ENCODE data around the gene TEPSIN. TPM values are rescaled to one million over a fixed set of nuclear protein-coding genes. Genes with fewer than 3 reads are reported as not detected.

TEPSIN gene
- total and polyA plus RNA-seq, 2 donors (not counting 3 experiments of a cell fraction or from before 2014, with no cell fraction given): 41.6 to 45.3 TPM

- intact Hi-C loops (cut with micrococcal nuclease): loop anchor here (1.0 kb wide), 1 partner anchor 48 kb away; no protein-coding TSS in a partner anchor
- no peak for DNase-seq (ENCODE audit: low read depth, low spot score)
- no peaks in the 10 kb centered on the region for H3K79me2 ChIP-seq (ENCODE audit: control insufficient read depth, insufficient read depth, low read length)
- no TSS peak for BruUV-seq (replicated peaks)
- no peaks in the 10 kb centered on the region for H3K27me3 ChIP-seq (ENCODE audit: control insufficient read depth in 2 of 2, insufficient read depth in 2 of 2, low read length in 2 of 2)
- TF ChIP-seq CTCF (IDR thresholded peaks at IDR 0.05; ENCODE audit: extremely low read depth in 1 of 2, insufficient read depth in 1 of 2, low read depth in 1 of 2, low read length in 2 of 2) (peak in 1 of 2 donors; percentile 32), GATA2 (IDR thresholded peaks at IDR 0.05; ENCODE audit: insufficient read depth, insufficient read length, low read depth, low read length) (no peak)
- H3K9me1 ChIP-seq (replicated peaks; ENCODE audit: control insufficient read depth, extremely low read depth, insufficient read depth, low read length): no peaks in the 10 kb centered on the region
- H3K9ac ChIP-seq (replicated peaks; ENCODE audit: extremely low read depth, insufficient read depth, low read length): no peak overlapping the region
- no peak overlapping the region for H3K27ac ChIP-seq (ENCODE audit: insufficient read depth, low read depth, low read length)
- H3K9me3 ChIP-seq (replicated peaks; ENCODE audit: control insufficient read depth, insufficient read depth, low read length): no peaks in the 10 kb centered on the region
- ChIA-PET CTCF (interaction anchor here (1.0 to 5.5 kb wide), 4 partner anchors 9 to 48 kb away, joined by 3 to 40 read pairs (median 4); no protein-coding TSS in a partner anchor), POLR2A (no interaction called here)
- no peak overlapping the region for H2AFZ ChIP-seq (ENCODE audit: low read depth, low read length)
- no peak overlapping the region for H3K4me3 ChIP-seq (replicated peaks in 1 of 3; ENCODE audit: insufficient read depth in 1 of 3, low read depth in 1 of 3, low read length in 3 of 3)
- H3K36me3 ChIP-seq (ENCODE audit: control insufficient read depth in 2 of 2, extremely low read depth in 1 of 2, insufficient read depth in 2 of 2, low read length in 2 of 2): peaks cover 0 to 5% of the 10 kb centered on the region in 2 experiments
- FAIRE-seq: peak; percentile 21
- dilution Hi-C loops (cut with MboI; ENCODE audit: extremely low pct_ligation_motif_present, low sequenced_read_pairs): no loop called here
- H4K20me1 ChIP-seq (replicated peaks; ENCODE audit: control insufficient read depth, extremely low read depth, insufficient read depth, low read length): no peaks in the 10 kb centered on the region
- no peak overlapping the region for H3K4me2 ChIP-seq (ENCODE audit: insufficient read depth, low read length)
- no peaks in the 10 kb centered on the region for H3K4me1 ChIP-seq (ENCODE audit: control insufficient read depth, extremely low read depth, insufficient read depth, low read length)
Measured at GRCh38 chr17:81189670-81190530, 49.0 kb downstream of the TEPSIN start.

- H3K79me2 ChIP-seq (ENCODE audit: control insufficient read depth, insufficient read depth, low read length): no peaks in the 10 kb centered on the region
- DNase-seq (ENCODE audit: low read depth, low spot score) (no peak), FAIRE-seq (no peak)
- no peaks in the 10 kb centered on the region for H3K9me3 ChIP-seq (replicated peaks; ENCODE audit: control insufficient read depth, insufficient read depth, low read length)
- H4K20me1 ChIP-seq (replicated peaks; ENCODE audit: control insufficient read depth, extremely low read depth, insufficient read depth, low read length): no peaks in the 10 kb centered on the region
- H3K36me3 ChIP-seq (ENCODE audit: control insufficient read depth in 2 of 2, extremely low read depth in 1 of 2, insufficient read depth in 2 of 2, low read length in 2 of 2): peaks cover 0 to 4% of the 10 kb centered on the region in 2 experiments
- H3K9me1 ChIP-seq (replicated peaks; ENCODE audit: control insufficient read depth, extremely low read depth, insufficient read depth, low read length): no peaks in the 10 kb centered on the region
- H3K27me3 ChIP-seq (ENCODE audit: control insufficient read depth in 2 of 2, insufficient read depth in 2 of 2, low read length in 2 of 2): no peaks in the 10 kb centered on the region
- no peak for TF ChIP-seq CTCF (IDR thresholded peaks at IDR 0.05; ENCODE audit: extremely low read depth in 1 of 2, insufficient read depth in 1 of 2, low read depth in 1 of 2, low read length in 2 of 2)
- TF ChIP-seq EZH2 (IDR thresholded peaks at IDR 0.05; ENCODE audit: borderline replicate concordance, low read depth, low read length, severe bottlenecking): no peak
- TF ChIP-seq FOS (IDR thresholded peaks at IDR 0.05; ENCODE audit: borderline replicate concordance, insufficient read depth, low read length): no peak
- no peak for TF ChIP-seq GATA2 (IDR thresholded peaks at IDR 0.05; ENCODE audit: insufficient read depth, insufficient read length, low read depth, low read length)
- no peak for TF ChIP-seq MYC (IDR thresholded peaks at IDR 0.05; ENCODE audit: low read depth, low read length)
- no peak for TF ChIP-seq POLR2A (IDR thresholded peaks at IDR 0.05; ENCODE audit: low read depth, low read length)
- no peak for TF ChIP-seq JUN (IDR thresholded peaks at IDR 0.05; ENCODE audit: borderline replicate concordance, insufficient read depth, insufficient read length, low read depth)
- no peak for TF ChIP-seq POLR2AphosphoS5 (IDR thresholded peaks at IDR 0.05; ENCODE audit: insufficient read depth, low read depth, low read length)
- TF ChIP-seq MAX (IDR thresholded peaks at IDR 0.05; ENCODE audit: insufficient read depth, insufficient read length): no peak
- no peak overlapping the region for H2AFZ ChIP-seq (ENCODE audit: low read depth, low read length)
- ChIA-PET POLR2A (no interaction called here), CTCF (interaction anchor here (1.0 to 5.5 kb wide), 4 partner anchors 10 to 47 kb away, joined by 3 to 40 read pairs (median 4); no protein-coding TSS in a partner anchor)
- intact Hi-C loops (cut with micrococcal nuclease): loop anchor here (1.0 kb wide), 1 partner anchor 47 kb away; no protein-coding TSS in a partner anchor
- no peak overlapping the region for H3K9ac ChIP-seq (replicated peaks; ENCODE audit: extremely low read depth, insufficient read depth, low read length)
- no peaks in the 10 kb centered on the region for H3K4me1 ChIP-seq (ENCODE audit: control insufficient read depth, extremely low read depth, insufficient read depth, low read length)
- BruUV-seq (replicated peaks): no TSS peak
- H3K27ac ChIP-seq (ENCODE audit: insufficient read depth, low read depth, low read length): no peak overlapping the region
- no peak overlapping the region for H3K4me3 ChIP-seq (replicated peaks in 1 of 3; ENCODE audit: insufficient read depth in 1 of 3, low read depth in 1 of 3, low read length in 3 of 3)
- no peak overlapping the region for H3K4me2 ChIP-seq (ENCODE audit: insufficient read depth, low read length)
- dilution Hi-C loops (cut with MboI; ENCODE audit: extremely low pct_ligation_motif_present, low sequenced_read_pairs): no loop called here
Measured at GRCh38 chr17:81189016-81189415, 49.8 kb downstream of the TEPSIN start.

All from endothelial cell of umbilical vein (primary cell).